DMS53 (cell line): Measurements from ENCODE around the gene CBFB.
"Not testable (repeated sequence)": the region's sequence is repeated elsewhere in the genome, so short reads cannot be mapped to it uniquely, and the experiment has no call there.

ENCODE experiments used
- DNase-seq: peaks from one replicate; lab custom pipeline; 2025; lab: John Stamatoyannopoulos, UW

The CBFB gene

GRCh38 chr16:67041520-67041919 is 12.6 kb downstream of the CBFB start:
- not testable (repeated sequence) for DNase-seq

DNA sequence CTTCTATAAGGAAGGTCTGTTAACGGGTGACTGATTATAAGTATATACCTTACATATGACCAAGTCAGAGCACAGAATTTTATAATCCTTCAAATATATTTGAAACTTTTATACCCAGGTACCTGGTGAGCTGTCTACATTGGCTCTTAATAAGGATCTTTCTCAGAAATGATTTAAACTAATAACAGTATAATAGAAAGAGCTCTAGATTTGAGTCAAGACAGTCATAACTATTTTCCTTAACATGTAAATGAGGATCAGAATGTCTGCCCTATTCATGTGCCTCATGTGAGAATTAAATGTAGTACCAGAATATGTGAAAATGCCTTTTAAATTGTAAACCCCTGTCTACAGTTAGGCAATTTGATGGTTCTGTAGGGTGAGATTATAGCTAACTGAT is 14.5 kb downstream of the CBFB start:
- DNase-seq = no peak

DNA sequence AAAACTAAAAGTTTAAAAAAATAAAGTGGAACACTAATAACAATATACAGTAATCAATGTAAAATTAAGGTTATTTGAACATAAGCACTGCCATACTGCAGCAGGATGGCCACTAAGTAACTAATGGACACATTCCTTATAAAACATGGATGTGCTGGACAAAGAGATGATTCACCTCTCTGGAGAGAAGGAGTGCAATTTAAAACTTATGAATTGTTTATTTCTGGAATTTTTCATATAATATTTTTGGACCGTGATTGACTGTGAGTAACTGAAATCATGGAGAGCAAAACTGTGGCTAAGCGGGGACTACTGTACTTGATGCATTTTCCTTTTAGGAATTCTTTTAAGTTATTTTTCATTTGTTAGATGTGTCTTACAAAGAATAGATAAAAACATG is 21.8 kb downstream of the CBFB start:
- DNase-seq = no peak

DNA sequence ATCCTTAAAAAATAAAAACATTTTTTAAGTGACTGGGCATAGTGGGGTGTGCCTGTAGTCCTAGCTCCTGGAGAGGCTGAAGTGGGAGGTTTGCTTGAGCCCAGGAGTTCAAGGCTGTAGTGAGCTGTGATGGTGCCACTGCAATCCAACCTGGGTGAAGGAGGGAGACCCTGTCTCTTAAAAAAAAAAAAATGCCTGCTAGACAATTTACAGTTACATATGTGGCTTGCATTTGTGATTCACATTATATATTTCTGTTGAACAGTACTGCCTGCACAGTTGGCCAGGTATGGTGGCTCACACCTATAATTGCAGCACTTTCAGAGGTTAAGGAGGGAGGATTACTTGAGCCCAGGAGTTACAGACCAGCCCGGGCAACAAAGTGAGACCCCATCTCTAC is 23.4 kb downstream of the CBFB start:
- DNase-seq = no peak

DNA sequence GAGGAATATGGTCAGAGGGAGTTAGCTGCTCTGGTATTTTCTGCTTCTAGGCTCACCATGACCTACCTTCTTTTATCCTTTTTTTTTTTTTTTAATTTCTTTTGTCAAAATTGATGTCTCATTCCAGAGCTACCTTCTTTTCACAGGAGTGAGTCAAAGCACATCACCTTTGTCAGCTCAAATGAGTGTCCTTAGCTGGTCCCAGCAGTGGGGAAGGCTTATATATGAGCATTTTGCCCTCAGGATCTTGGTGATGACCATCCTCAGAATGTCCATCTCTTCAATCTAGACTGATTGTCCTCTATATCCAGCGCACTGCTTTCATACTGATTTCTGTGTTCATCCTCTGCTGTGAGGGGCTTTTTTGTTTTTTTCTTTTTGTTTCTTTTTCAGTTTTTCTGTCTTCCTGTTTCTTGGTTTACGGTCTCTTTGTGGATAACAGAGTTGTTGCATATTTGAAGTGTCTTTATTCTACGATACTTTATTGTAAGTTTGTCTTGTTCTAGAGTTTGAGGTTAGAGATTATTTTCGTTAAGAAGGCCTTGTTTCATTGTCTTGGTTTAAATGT is 24.9 kb downstream of the CBFB start:
- no peak for DNase-seq

- DNase-seq = no peak
Observed at GRCh38 chr16:67054901-67055300, 26.0 kb downstream of the CBFB start.

GRCh38 chr16:67055712-67056487 is 27.0 kb downstream of the CBFB start:
- DNase-seq = peak; percentile 22

DNA sequence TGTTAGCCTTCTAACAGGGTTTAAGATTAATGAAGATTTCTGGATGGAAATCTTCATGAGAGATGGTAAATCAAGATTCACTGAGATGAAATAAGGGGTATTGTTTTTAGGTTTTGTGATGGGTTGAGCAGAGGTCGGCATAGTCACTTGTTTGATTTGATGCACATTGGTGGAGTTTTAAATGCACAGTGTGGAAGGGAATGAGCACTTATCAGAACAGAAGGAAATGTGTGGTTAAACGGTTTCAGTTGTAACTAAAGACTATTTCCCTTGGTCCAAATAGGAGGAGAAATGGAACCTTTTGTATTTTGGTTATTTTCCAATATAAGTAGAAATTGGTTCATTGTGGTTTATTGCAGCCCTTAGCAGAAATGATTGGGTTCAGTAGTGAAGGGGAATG is 34.1 kb downstream of the CBFB start:
- no peak for DNase-seq

- peak; percentile 41 for DNase-seq
Observed at GRCh38 chr16:67068212-67068753, 39.3 kb downstream of the CBFB start.

DNA sequence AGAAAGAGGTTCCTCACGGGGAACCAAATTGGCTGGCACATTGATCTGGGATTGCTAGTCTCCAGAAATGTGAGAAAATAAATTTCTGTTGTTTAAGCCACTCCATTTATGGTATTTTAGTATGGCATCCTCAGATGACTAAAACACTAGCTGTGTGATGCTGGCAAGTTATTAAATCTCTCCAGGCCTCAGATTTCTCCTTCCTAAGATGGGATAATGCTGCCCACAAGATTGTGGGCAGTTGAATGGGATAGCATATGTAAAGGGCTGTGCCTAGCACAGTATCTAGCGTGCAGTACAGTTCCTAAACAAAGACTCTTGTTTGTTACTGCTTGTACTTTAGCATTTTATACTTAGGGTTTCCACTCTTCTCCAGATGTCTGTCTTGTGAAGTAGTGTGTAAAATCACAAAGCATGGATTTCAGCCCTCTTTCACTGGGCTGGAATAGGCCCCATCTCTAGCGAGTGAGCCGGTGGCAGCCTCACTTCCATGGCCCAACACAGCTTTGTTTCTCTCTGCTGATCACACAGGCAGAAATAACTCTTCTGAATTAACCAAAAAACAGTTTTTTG is 42.6 kb downstream of the CBFB start:
- DNase-seq = no peak

DNA sequence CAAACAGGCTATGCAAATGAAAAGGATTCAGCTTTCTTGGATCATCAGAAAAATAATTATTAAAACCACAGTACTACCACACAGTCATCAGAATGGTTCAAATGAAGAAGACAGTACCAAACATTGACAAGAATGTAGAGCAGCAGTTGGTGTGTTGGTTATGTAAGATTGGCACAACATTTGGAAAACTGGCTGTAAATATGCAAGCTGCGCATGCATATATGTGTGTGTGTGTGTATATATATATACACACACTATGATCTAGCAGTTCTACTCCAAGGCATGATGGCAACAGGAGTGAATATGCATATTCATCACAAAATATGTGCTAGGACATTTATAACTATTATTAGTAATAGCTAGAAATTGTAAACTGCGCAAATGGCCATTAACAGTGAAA is 46.4 kb downstream of the CBFB start:
- no peak for DNase-seq

GRCh38 chr16:67077871-67078270 is 48.9 kb downstream of the CBFB start:
- DNase-seq = no peak

DNA sequence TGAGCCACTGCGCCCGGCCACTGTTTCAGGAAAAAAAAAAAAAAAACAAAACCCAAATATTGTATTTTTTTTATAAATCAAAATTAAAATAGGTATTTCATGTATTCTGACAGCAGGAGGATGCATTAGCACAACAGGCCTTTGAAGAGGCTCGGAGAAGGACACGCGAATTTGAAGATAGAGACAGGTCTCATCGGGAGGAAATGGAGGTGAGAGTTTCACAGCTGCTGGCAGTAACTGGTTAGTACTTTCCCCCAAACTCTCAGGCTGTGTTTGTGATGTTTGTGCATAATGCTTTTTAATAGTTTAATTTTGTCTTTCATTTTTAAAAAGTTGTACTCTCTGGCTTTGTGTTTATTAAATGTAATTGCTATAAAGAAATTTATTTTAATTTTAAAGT is 53.2 kb downstream of the CBFB start:
- DNase-seq = no peak

GRCh38 chr16:67082891-67083290 is 53.9 kb downstream of the CBFB start:
- no peak for DNase-seq

- DNase-seq = peak; percentile 44
Observed at GRCh38 chr16:67084345-67085028, 55.5 kb downstream of the CBFB start.

DNA sequence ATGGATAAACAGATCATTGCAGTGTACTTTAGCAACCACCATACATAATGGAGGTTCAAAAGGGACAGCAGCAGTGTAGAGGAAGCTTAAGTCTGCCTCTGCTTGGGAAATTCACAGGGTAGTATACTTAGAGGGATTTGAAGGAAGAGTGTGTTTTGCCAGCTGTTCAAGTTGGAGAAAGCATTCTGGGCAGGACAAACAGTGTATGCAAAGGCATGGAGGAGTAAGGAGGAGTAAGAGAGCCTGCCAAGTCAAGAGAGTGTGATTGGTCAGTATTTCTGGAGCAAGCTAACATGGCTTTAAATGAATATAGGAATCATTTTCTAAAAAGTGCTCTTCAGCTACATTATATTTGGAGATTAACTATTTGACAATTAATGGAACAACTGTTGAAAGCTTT is 57.9 kb downstream of the CBFB start:
- DNase-seq = no peak

DNA sequence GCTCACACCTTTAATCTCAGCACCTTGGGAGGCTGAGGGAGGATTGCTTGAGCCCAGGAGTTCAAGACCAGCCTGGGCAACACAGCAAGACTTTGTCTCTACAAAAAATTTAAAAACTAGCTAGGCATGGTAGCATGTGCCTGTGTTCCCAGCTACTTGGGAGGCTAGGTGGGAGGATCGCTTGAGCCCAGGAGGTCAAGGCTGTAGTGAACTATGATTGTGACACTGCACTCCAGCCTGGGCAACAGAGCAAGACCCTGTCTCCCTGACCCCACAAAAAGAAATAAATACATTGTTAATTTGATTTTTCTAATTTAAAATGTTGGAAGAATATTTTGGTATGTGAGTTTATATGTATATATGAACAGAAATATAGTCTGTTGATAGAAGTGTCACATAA is 58.3 kb downstream of the CBFB start:
- DNase-seq = no peak

DNA sequence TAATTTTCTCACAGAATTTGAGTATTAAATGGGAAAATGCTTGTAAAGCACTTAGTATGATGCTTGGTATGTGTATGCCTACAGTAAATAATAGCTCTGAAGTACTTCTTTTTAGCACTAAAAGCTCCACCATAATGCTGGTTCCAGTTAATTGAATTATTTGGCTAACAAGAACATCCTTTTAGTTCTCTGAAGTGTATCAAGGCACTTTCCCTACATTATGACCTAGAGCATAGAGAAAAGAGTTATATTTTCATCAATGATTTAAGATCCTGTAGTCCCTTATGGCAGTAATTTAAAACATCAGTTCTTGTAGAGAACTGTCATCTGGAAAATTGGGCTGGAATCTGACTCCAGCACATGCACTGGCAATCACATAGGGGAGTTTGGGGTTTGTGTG is 58.9 kb downstream of the CBFB start:
- no peak for DNase-seq

- no peak for DNase-seq
Observed at GRCh38 chr16:67088551-67088950, 59.6 kb downstream of the CBFB start.

DNA sequence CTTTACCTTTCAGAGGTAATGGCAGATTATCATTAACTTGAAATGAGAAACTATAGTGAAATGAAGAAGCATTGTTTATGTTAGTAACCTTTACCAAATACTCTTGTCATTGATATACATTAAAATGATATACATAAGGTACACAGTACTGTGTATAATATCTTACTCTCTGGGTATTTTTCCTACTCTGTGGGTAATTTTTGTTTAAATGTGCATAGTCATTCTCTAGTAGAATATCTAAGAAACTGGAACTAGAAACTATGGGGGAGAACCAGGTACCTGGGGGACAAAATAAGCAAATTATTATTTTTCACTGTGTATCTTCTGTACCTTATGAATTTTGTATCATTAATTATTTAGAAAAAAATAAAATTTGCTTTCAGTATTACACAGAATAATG is 60.2 kb downstream of the CBFB start:
- no peak for DNase-seq

DNA sequence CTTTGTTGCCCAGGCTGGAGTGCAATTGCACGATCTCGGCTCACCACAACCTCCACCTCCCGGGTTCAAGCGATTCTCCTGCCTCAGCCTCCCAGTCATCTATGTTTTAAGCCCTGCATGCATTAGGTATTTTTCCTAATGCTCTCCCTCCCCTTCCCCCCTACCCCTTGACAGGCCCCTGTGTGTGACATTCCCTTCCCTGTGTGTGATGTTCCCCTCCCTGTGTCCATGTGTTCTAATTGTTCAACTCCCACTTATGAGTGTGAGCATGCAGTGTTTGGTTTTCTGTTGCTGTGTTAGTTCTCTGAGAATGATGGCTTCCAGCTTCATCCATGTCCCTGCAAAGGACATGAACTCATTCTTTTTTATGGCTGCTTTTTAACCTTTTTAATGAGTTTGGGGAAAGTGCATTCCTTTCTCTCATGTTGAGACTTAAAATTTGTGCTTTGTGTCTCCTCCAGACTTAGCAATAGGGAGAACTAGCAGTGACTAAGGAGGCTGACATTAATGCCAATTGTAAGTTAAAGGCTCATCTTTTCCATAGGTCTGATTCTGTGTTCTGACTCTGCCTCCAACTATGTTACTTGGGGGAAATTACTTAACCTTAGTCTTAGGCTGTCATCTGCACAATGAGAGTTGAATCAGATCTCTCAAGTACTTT is 63.1 kb downstream of the CBFB start:
- DNase-seq = no peak

DNA sequence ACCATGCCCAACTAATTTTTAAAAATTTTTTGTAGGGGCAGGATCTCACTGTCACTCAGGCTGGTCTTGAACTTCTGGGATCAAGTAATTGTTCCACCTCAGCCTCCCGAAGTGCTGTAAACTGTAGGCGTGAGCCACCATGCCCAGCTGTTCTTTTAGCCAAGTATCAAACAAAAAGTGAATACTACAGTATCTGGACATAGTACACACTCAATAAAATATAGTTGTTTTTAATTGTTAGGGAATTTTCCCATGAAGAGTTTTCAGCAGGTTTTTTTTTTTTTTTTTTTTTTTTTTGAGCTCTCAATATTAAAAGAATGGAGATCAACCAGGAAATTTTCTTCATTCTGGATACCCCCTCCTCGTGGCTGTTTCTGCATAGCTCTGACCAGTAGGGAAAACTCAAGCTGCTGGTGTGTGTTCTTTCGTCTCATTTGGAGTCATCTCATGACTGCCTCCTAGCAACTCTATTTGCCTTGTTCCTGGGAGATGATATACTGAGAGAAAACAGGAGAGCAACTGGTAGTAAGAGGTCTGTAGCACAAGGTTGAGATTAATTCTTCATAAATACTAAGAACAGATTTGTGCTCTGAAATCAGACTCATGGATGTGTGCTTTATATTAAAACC is 64.3 kb downstream of the CBFB start:
- no peak for DNase-seq
